HG03060 (cell line): Measurements from ENCODE around the gene ATCAY.
"Not testable (repeated sequence)": the region's sequence is repeated elsewhere in the genome, so short reads cannot be mapped to it uniquely, and the experiment has no call there.

ENCODE experiments used
- ATAC-seq: cut with Tn5 transposase; IDR thresholded peaks from one replicate; pipeline ENCODE4 v1.9.1; 2021; ENCODE audit warnings: low read depth, moderate number of reproducible peaks; ENCODE audit not compliant: unreplicated experiment

The ATCAY gene

DNA sequence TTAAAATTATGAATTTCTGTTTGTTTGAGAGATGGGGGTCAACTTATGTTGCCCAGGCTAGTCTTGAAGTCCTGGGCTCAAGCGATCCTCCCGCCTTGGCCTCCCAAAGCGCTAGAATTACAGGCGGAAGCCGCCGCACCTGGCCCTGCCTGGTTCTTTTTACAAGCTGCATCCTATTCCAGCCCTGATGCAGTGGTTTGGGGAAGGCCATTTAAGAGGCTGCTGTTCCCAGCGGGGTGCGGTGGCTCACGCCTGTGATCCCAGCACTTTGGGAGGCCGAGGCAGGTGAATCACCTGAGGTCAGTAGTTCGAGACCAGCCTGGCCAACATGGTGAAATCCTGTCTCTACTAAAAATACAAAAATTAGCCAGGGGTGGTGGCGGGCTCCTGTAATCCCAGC lies 87.5 kb downstream of the ATCAY start:
- ATAC-seq, result not testable (repeated sequence)

GRCh38 chr19:3968556-3969434 lies 88.3 kb downstream of the ATCAY start:
- ATAC-seq, result no peak

DNA sequence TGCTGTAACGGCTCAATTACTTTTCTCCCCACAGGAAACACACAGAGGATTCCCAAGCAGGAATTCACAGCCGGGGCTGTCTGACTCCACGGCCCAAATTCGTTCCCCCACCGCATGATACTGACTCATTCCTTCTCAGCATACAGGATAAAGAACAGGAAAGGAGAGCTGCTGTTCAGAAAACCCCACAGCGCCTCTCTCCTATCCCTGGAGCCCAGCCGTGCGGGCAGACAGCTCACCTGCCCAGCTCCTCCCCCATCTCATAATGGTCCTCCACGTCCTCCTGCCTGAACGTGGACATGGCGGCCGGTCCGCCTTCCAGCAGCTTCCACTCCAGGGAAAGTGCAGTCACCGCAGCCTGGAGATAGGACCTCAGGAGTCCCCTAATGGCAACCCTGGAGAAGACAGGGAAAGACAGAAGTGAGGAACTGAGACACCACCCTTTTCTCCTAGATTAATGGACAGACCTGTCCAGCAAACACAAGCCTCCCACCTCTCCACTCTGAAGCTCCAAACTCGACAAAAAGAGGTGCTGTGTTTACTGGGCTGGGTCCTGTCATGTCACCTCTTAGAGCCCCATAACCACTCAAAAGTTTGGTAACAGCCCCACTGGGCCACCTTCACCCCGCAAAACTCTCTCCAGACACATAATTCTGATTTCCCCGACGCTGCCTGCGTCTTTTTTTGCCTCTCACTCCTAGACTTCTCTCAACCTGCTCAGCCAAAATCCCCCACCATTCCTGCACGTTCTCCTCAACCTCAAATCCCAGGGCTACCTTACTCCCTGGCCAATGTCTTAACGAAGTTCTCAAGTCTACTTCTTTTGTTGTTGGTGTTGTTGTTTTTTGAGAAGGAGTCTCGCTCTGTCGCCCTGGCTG lies 89.2 kb downstream of the ATCAY start:
- no peak for ATAC-seq

DNA sequence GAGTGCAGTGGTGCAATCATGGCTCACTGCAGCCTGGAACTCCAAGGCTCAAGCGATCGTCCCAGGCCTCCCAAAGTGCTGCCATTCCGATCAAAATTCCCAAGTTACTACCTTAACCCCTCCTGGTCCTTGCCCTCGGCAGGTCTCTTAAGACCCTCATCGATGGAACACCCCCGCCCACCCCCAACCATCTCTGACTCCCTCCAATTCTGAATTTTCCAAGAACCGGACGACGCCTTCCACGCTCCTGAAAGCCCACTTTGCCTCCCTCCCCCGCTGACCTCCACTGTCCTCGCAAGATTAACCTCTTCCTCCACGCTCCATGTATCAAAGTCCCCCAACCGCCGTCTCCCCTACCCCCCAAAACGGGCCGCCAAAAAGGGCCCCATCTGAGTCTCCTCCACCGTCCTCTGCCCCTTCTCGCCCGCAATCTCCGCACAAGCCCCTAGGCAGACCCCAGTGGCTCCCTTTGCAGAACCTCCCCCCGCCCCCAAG lies 89.9 kb downstream of the ATCAY start:
- ATAC-seq, result no peak

- ATAC-seq, result peak; percentile 81
Observed at GRCh38 chr19:3970808-3971598, 90.5 kb downstream of the ATCAY start, which contains the start of gene DAPK3. DAPK3 (minus strand) TSS chr19:3971099; CDS start chr19:3969735, 1,364 bp downstream.

GRCh38 chr19:3975144-3975543 lies 94.7 kb downstream of the ATCAY start:
- no peak for ATAC-seq

GRCh38 chr19:3975637-3976087 lies 95.2 kb downstream of the ATCAY start:
- ATAC-seq, result no peak

DNA sequence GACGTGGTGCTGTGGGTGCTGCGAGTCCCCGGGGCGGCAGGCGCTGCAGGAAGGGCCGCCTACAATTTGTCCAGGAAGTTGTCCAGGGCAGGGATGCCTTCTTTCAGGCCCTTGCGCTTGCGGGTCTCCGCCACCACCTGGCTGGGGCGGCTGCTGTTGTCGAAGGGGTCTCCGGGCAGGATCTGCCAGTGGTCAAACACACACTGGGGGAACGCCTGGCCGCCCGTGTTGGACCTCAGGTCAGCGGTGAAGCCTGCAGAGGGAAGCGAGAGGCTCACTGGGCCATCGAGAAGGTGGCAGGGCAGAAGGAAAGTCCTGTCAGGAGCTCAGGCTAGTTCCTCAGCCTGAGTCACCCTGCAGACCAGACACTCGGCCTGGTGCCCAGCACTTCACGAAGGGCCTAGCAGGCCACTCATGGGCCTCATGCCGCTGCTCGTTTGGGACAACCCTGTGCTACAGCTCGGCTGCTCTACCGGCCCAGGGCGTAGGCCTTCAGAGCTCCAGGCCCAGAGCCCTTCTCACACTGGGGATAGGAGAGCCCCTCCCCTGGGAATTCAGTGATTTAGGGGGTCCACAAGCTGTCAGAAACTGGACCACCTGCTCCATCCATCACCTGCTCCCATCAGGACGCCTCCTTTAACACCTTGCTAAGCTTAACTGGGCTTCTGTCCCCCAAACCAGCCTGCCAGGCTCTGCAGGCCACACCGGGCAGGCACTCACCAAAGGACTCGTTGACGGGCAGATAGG lies 96.2 kb downstream of the ATCAY start:
- no peak for ATAC-seq
